GM18517 (cell line): ENCODE measurements around the gene ZNF474.

Experiments used
- ATAC-seq: cut with Tn5 transposase; IDR thresholded peaks from one replicate; pipeline ENCODE4 v1.9.1; 2021; ENCODE audit warnings: mild to moderate bottlenecking, moderate library complexity; ENCODE audit not compliant: unreplicated experiment

The ZNF474 gene

DNA sequence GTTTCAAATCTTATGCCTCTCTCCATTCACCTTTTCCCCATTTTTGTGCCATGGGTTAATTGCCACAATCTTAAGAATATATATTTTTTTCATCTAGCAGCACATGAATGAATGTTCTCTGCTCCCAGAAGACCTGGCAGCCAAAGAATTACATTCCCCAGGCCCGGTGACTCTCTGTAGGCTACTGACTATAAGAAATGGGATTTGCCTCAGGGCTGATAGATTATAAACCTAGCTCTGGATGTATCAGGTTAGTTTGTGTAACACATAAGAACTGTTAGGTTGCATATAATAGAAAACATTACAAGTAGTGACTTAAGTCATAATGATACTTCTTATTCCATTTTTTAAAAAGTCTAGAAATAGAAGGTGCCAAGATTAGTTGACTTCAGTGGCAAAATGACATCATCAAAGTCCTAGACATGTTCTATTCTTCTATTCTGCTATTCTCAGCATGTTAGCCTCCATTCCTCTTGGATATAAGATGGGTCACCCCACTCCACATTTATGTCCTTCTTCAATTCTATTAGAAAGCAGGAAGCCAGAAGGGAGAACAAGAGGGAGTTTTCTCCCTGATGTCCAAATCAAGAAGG, 10.9 kb upstream of the ZNF474 start:
- ATAC-seq, result no peak

DNA sequence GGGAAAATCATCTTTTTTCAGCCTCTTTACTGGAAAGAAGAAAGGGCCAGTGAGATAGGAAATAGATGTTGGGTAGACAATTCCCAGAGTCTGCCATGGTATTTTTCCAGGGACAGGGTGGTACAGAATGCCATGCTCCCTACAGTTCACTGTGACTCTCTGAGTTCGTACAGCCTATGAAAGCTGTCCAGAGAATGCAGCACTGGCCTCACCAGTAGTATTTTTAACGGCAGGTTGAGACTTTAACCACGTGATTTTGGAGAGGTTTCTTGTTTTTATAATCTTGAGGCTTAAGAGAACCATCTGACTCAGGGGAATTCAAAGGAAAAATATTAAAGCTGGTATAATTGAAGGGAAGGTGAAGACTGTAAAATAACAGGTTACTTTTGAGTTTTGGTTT, 10.1 kb upstream of the ZNF474 start:
- ATAC-seq, result no peak

DNA sequence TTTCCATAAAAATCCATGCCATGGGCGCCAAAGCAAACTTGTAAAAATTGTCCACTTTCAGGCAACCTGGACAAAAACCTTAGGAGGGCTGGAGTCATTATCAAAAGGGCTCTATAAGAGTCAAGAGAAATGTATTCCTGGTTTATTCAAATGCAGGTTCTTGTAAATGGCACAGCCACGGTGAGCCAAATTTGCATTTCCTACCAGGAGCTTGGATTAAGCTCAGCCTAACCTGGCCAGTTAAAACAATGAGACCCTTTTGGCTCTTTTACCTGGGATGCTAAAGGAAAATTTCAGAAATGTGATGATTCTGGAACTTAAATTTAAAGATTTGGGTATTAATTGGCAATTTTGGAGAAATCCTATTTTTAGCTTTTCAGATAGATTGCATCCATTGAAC, 8.9 kb upstream of the ZNF474 start:
- no peak for ATAC-seq

DNA sequence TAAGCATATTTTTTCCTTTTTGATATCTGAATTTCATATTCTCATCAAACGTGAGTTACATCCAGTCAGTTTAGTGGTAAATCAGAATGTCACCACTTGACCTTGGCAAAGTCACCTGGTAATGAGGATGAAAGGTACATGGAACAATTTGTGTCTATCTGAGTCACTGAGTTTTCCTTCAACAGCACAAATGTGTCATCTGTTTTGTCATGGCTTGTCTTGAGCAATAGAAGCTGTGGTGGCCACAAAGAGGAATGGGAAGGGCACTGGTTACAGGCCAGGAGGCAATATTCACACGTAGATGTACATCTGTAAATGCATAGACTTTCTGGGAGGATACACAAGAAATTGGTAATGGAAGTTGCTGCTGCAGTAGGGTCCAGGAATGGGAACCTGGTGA, 8.4 kb upstream of the ZNF474 start:
- no peak for ATAC-seq

DNA sequence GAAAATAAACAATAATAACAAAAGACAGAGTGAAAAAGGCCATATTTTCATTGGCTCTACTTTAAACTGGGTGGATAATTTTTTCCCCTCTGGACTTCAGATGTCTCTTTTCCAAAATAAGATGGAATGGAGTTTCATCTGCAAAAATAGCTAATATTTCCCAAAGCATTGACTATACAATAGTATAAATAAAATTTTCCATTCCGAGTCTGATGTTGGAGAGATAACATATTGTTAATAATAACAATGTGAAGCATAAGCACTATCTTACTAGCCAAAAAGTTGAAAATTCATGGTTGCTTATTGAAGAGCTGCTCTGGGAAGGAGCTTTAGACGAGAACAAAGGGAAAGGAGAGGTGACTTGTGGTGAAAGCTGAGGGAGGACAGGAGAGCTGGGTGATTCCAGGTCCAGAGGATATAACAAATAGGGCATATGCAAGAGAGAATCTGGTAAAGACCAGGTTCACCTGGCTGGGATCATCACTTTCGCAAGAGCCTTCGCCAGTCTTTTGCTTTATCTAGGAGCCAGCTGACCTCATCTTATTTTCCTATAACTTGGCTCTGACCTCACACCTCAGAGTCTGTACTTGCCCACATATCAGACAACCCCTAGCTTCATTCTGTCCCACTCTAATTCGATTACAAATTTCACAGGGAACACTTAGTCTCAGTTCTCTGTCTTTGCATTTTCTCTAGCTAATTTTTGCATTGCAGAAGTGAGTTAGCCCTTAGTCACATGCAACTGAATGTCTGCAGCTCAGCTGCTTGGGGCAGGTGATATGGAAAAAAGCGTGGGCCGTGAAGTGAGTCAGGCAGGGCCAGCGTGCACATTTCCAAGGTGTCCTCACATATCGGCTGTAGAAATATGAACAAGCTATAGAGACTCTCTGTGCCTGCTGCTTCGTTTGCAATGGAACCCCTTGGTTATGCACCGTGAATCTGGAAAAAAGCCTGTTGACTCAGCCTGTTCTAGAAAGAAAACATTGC, 7.6 kb upstream of the ZNF474 start:
- no peak for ATAC-seq

DNA sequence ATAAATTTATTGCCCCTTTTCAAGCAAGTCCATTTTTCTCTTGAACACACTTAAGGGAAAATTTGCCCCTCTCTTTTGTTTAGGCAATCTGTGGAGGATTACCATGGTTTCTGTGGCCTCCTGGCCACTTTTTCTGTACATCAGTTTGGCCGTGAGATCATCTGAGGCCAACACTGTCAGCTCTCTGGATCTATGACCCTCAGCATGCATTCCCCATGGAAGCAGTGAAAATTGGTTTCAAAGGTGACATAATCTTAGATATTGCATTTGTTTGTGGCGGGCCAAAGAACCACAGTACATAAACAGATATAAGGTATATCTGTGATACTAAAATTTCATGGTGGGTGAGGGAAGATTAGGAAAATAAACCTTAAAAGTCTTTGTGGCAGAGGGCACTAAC, 4.6 kb upstream of the ZNF474 start:
- ATAC-seq, result no peak

DNA sequence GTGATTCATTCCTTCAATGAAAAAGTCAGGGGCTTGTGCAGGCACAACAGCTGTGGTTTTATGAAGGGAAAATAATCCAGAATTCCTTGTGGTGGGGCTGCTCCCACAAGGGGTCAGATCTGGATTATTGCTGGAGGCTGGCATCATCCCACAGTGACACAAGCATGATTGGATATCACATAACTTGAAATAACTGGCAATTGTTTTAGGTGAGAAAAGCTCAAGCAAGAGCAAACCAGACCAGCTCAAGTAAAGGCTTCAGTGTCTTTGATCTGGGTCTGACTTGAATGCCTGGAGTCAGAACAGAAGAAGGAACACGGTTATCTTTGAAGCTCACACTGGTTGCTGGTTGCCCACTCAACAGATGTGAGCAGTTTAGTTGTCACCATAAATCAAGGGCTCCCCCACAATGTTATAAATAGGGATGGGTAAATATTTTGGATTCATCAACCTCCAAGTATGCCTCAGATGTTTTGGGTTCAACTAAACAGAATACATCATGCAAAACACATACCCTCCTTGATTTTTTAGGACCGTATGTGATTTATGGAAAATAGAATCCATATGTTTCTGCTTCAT, 3.1 kb upstream of the ZNF474 start:
- no peak for ATAC-seq

DNA sequence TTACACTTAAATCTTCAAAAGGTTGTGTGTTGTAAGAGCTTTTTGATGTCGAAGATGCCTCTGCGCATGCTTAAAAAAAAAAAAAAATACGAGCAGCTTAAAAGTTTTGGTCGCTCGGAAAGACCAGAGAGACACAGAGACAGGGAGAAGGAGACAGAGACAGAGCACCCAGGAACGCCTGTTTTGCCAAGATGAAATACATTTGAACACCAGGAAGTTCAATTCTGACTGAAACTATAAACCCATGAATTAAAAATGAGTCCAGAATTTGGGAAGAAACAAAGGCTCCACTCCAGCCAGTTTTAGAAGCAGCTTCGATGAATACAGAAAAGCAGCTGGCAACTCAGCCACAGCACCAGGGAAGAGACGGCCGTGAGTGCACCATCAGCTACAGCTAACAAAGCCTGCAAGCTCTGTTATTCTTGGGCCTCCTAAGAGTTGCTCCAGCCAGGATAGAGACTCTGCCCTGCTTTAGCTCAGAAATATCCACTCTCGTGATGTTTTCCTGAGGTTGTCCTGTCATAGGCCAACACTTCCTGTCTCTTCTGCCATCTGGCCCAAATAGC, 2.5 kb upstream of the ZNF474 start:
- ATAC-seq, result no peak

DNA sequence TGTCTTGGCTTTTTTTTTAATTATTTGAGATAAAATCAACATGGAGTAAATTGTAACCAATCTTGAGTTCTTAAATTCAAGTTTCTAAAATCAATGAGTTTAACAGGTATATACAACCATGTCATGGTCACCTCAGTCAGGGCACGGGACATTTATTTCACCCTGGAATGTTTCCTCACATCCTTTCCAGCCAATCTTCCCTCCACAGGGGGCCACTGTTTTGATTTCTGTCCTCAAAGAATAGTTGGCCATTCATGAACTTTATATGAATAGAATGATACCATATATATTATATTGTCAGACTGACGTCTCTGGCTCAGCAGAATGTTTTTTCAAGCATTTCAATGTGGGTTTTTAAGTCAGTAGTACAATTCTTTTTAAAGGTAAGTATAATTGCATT, 806 bp downstream of the ZNF474 start:
- no peak for ATAC-seq

DNA sequence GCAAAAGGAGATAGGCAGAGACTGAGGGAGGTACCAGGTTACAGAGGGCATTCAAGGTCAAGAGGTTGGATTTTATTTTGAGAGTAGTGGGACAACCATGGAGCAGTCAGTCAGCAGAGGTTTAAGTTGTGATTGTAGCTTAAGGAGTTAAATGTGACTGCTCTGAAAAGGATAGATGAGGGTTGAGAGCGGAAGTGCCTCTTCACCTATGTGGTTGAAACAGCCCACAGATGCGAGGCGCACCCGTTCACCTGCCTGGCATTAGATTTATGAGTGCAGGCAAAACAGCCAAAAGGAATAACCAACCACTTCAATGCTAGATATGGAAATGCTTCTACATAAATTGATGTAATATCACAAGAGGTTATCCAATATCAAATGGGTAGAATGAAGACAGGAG, 8.4 kb downstream of the ZNF474 start:
- ATAC-seq, result no peak

DNA sequence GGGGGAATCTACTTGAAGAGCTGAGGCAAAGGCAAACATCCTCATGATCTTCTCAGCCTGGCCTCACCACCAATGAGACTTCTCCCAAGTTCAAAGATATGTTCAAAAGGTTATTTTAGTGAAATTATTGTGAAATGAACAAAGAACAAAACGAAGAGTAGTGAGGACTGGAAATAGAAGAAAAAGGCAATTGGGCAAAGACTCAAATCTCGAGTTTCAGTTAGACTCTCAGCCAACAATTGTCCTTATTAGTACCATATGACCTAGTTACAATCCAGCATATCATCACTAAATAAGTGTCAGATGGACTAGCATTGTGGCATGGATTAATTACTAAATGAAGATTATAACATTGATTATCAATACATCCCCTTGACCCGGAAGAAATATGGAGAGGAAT, 9.0 kb downstream of the ZNF474 start:
- ATAC-seq, result no peak

DNA sequence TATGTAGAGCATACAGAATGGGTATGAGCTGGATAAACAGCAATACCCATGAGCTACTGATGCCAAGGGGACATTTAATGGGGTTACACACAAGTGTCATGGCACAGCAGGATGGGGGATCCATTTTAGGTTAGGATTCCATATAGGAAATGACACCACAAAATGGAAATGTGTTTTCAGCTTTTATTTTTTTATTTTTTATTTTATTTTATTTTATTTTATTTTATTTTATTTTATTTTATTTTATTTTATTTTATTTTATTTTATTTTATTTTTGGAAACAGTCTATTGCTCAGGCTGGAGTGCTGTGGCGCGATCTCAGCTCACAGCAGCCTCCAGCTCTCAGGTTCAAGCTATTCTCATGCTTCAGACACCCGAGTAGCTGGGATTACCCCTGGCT, 11.6 kb downstream of the ZNF474 start:
- no peak for ATAC-seq

DNA sequence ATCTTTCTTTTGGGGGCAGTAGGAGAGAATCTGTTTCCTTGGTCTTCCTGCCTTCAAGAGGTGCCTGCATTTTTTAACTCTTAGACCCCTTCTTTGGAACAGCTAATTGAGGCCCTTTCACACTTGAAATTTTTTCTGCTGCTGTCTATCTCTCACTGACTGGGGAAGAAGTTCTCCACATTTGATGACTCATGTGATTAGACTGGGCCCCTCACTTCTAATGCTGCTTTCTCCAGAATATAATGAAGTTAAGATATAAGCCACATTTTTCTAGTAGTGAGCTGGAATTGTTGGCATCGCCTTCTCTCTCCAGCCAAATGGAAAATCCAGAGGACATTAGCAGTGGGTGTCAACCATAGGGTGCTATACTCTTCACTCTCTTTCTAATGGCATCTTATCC, 12.4 kb downstream of the ZNF474 start:
- ATAC-seq, result no peak

DNA sequence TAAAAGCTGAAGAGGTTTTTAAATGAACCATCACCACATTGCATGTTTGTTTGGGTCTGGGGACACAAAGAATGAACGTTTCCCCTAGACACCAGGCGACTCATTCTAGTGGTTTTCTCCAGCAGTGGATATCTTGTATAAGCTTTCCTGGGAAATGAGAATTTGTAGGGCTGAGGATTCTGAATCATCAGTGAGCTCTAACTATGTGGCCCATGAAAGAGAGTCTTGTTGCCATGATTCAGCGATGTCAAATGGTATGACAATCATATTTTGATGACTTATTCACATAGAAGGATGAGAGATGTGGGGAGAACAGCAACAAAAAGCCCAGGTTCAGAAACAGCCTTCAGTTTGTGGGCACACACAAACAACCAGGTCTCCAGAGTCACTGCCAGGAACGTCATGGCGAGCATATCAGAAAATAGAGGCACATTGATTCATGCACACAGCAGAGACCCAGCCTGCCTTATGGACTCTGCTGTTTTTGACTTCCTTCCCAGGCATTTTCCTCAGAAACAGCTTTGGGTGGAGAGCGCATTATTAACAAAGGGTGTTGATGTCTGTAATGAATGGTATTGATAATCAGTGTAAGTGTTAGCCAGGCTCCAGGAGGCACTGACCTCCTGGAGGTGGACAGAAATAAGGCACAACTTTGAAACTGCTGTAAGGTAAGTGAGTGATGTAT, 13.3 kb downstream of the ZNF474 start:
- no peak for ATAC-seq

DNA sequence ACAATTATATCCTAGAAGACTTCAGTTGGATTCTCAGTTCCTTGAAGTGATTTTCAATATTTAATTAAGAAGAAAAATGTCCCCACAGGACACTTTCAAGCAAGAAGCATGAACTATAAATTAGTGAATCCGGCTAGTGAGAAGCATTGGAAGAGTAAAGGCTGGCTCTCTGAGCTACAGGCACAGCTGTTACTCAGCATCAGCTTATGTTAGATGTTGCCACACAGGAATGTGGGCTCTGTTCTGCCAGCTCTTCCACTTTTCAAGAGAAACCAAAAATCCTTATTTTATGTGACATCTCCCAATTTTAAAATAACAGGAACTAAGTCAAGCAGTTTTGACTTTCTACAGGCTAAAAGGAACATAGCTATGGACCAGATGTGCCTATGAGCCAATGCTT, 14.9 kb downstream of the ZNF474 start:
- ATAC-seq, result no peak

DNA sequence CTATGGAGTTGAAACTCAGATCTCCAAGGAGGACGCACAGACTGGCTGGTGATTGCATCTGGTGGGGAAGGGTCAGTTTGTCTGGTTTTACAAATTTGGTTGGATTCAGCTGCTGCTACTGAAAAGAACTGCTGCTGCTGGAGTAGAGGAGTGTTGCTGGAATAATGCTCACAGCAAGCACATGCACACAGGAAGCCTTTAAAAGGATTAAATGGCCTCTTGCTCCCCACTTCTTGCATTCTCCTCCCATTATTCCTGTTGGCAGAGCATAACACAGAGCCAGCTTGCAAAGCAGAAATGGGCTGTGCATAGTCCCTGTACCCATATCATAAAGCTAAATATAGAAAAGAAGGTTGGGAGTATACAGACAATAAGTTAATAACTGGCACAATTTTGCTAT, 16.6 kb downstream of the ZNF474 start:
- ATAC-seq, result no peak

DNA sequence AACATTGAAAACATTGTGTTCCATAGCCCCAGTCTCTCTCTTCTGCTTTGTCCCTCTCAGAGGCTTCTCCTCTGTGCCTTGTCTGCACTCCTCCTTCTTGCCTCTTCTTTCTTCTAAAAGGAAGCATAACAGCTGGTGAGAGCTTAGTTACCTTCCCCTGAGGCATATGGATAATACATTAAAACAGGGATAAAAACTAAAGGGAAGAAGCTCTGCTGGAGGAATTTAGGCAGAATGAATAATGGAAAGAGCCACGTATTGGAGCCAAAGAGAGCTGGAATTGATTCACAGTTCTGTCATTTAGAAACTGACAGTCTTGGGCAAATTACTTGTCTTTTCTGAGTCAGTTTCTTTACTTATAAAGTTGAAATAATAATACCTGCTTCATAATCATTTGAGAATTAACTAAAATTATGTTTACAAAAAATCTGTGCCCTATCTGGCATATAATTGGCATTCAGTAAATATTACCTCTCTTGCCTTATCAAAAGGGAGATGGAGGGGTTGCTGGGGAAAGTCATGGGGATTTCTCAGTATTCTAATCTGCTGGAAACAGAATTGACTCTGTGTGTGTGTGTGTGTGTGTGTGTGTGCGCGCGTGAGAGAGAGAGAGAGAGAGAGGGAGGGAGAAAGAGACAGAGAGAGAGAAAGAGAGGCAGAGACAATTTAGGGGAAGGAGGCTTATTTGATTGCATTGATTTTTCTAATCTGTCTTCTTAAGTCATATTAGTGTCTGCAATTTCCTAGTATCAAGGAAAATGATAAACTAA, 20.2 kb downstream of the ZNF474 start:
- no peak for ATAC-seq

DNA sequence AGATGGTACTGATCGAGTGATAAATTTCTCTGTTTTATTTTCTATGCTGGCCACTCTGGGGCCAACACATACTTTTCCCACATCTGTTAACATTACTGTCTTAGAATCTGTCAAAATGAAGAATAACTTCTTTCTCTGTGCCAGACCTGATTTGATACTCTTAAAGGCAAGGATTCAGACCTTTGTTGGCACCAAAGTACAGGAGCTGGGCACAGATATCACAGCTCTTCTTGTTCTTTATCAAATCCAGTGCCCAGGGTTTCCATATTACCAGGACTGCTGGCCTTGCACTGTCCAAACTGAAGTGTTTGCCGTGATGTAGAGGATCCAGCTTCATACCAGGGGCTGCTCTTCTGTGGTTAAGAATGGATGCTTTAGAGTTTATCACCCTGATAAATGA, 20.9 kb downstream of the ZNF474 start:
- no peak for ATAC-seq

DNA sequence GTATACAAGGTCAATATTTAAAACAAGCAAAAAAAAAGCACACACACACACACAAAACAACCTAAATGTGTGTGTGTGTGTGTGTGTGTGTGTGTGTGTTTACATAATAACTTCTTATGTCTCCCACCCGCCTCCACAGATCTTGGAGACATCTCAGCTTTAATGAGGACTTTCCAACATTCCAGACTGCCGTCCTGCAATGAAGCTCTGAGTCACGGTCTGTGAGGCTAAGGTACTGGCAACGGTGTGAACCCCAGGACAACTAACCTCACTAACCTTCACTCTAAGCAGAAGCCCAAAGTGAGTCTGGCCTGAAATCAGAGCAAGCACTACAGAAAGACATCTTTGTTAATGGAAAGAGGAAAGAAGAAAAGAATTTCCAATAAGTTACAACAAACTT, 22.3 kb downstream of the ZNF474 start:
- ATAC-seq, result no peak

DNA sequence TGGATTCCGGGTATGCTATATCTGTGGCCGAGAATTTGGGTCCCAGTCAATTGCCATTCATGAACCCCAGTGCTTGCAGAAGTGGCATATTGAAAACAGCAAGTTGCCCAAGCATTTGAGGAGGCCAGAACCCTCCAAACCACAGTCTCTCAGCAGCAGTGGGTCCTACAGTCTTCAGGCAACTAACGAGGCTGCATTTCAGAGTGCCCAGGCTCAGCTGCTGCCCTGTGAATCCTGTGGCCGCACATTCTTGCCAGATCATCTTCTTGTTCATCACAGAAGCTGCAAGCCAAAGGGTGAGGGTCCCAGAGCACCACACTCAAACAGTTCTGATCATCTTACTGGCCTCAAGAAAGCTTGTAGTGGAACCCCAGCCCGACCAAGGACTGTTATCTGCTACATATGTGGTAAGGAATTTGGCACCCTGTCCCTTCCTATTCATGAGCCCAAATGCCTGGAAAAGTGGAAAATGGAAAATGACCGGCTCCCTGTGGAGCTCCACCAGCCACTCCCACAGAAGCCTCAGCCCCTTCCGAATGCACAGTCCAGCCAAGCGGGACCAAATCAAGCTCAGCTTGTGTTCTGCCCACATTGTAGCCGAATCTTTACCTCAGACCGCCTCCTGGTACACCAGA, 23.0 kb downstream of the ZNF474 start:
- ATAC-seq, result no peak
